ENCODE results near the gene CHAF1A.

The CHAF1A gene

GRCh38 chr19:4367781-4368127, 34.7 kb upstream of the CHAF1A start:
- H3K27ac ChIP-seq (ENCODE audit: low read depth, low read length): no peak overlapping the region
- H2AFZ ChIP-seq (ENCODE audit: low read depth, low read length, severe bottlenecking): no peak overlapping the region
- H4K20me1 ChIP-seq (ENCODE audit: low read depth, low read length): no peaks in the 10 kb centered on the region
- H3F3A ChIP-seq (ENCODE audit: insufficient read depth): peaks cover 21% of the 10 kb centered on the region
- no peaks in the 10 kb centered on the region for H3K36me3 ChIP-seq (ENCODE audit: low read length)
- H3K9me2 ChIP-seq (replicated peaks; ENCODE audit: insufficient read depth, low read length): no peaks in the 10 kb centered on the region
- H3K79me2 ChIP-seq (ENCODE audit: insufficient read depth, low read length): peaks cover 21% of the 10 kb centered on the region
- H3K27me3 ChIP-seq (ENCODE audit: low read length): no peaks in the 10 kb centered on the region
- no peak overlapping the region for H3K9ac ChIP-seq (ENCODE audit: low read length)
- no peaks in the 10 kb centered on the region for H3K9me3 ChIP-seq (ENCODE audit: insufficient read depth, low read length)
- H3K4me3 ChIP-seq (ENCODE audit: insufficient read depth, low read length, poor library complexity, severe bottlenecking): no peak overlapping the region
- H3K4me2 ChIP-seq (ENCODE audit: low read depth, low read length, poor library complexity, severe bottlenecking): no peak overlapping the region
- no peak for TF ChIP-seq EZH2phosphoT487 (conservative IDR thresholded peaks at IDR 0.05; ENCODE audit: low read length)
- TF ChIP-seq CTCF (IDR thresholded peaks at IDR 0.05; ENCODE audit: insufficient read depth, low read length, poor library complexity, severe bottlenecking): no peak

GRCh38 chr19:4368128-4368820, 34.2 kb upstream of the CHAF1A start:
- Histone ChIP-seq H3K9me2 (replicated peaks; ENCODE audit: insufficient read depth, low read length) (no peaks in the 10 kb centered on the region), H3K4me3 (ENCODE audit: insufficient read depth, low read length, poor library complexity, severe bottlenecking) (no peak overlapping the region), H3K36me3 (ENCODE audit: low read length) (no peaks in the 10 kb centered on the region), H3K27ac (ENCODE audit: low read depth, low read length) (peak overlapping the region; percentile 87), H3K9ac (ENCODE audit: low read length) (no peak overlapping the region), H4K20me1 (ENCODE audit: low read depth, low read length) (no peaks in the 10 kb centered on the region), H3K4me2 (ENCODE audit: low read depth, low read length, poor library complexity, severe bottlenecking) (no peak overlapping the region), H3K27me3 (ENCODE audit: low read length) (no peaks in the 10 kb centered on the region), H3F3A (ENCODE audit: insufficient read depth) (peaks cover 21% of the 10 kb centered on the region), H2AFZ (ENCODE audit: low read depth, low read length, severe bottlenecking) (no peak overlapping the region), H3K9me3 (ENCODE audit: insufficient read depth, low read length) (no peaks in the 10 kb centered on the region), H3K79me2 (ENCODE audit: insufficient read depth, low read length) (peaks cover 22% of the 10 kb centered on the region)
- TF ChIP-seq EZH2phosphoT487 (conservative IDR thresholded peaks at IDR 0.05; ENCODE audit: low read length): no peak
- no peak for TF ChIP-seq CTCF (IDR thresholded peaks at IDR 0.05; ENCODE audit: insufficient read depth, low read length, poor library complexity, severe bottlenecking)

GRCh38 chr19:4369109-4369887, 33.1 kb upstream of the CHAF1A start:
- Histone ChIP-seq H3K4me3 (ENCODE audit: insufficient read depth, low read length, poor library complexity, severe bottlenecking) (peak overlapping the region; percentile 14), H3K4me2 (ENCODE audit: low read depth, low read length, poor library complexity, severe bottlenecking) (peak overlapping the region; percentile 57), H3K27ac (ENCODE audit: low read depth, low read length) (peak overlapping the region; percentile 87)

More at GRCh38 chr19:4369109-4369887, 33.1 kb upstream of the CHAF1A start:
- Histone ChIP-seq H2AFZ (ENCODE audit: low read depth, low read length, severe bottlenecking) (no peak overlapping the region), H3K27me3 (ENCODE audit: low read length) (no peaks in the 10 kb centered on the region), H3K9me2 (replicated peaks; ENCODE audit: insufficient read depth, low read length) (no peaks in the 10 kb centered on the region), H3K36me3 (ENCODE audit: low read length) (no peaks in the 10 kb centered on the region), H4K20me1 (ENCODE audit: low read depth, low read length) (no peaks in the 10 kb centered on the region), H3F3A (ENCODE audit: insufficient read depth) (peaks cover 21% of the 10 kb centered on the region), H3K9ac (ENCODE audit: low read length) (peak overlapping the region; percentile 55), H3K79me2 (ENCODE audit: insufficient read depth, low read length) (peaks cover 30% of the 10 kb centered on the region), H3K9me3 (ENCODE audit: insufficient read depth, low read length) (no peaks in the 10 kb centered on the region)
- TF ChIP-seq CTCF (IDR thresholded peaks at IDR 0.05; ENCODE audit: insufficient read depth, low read length, poor library complexity, severe bottlenecking): no peak
- no peak for TF ChIP-seq EZH2phosphoT487 (conservative IDR thresholded peaks at IDR 0.05; ENCODE audit: low read length)
